NCI-H2227 (cell line): ENCODE measurements around the gene VPS13D.
A peak's percentile ranks its signal among the peaks of the same experiment; 100 is the strongest.

Source experiments
- DNase-seq: peaks from one replicate; lab custom pipeline; 2025; ENCODE audit not compliant: unreplicated experiment; lab: John Stamatoyannopoulos, UW

The VPS13D gene

GRCh38 chr1:12400027-12400693, 170.3 kb downstream of the VPS13D start:
- DNase-seq = no peak

- DNase-seq = no peak
Measured at GRCh38 chr1:12402159-12402673, 172.4 kb downstream of the VPS13D start.

GRCh38 chr1:12402842-12403241, 173.0 kb downstream of the VPS13D start:
- no peak for DNase-seq

- DNase-seq = no peak
Measured at GRCh38 chr1:12404918-12405317, 175.1 kb downstream of the VPS13D start.

- DNase-seq = peak; percentile 83
Measured at GRCh38 chr1:12405325-12406210, 175.7 kb downstream of the VPS13D start.

GRCh38 chr1:12406211-12407021, 176.6 kb downstream of the VPS13D start:
- no peak for DNase-seq

GRCh38 chr1:12407050-12407961, 177.5 kb downstream of the VPS13D start:
- DNase-seq = no peak

- DNase-seq = no peak
Measured at GRCh38 chr1:12407962-12408454, 178.2 kb downstream of the VPS13D start.

- DNase-seq = no peak
Measured at GRCh38 chr1:12408662-12409061, 178.8 kb downstream of the VPS13D start.

GRCh38 chr1:12409681-12410080, 179.9 kb downstream of the VPS13D start:
- no peak for DNase-seq

GRCh38 chr1:12410351-12410750, 180.5 kb downstream of the VPS13D start:
- no peak for DNase-seq

GRCh38 chr1:12411098-12411497, 181.3 kb downstream of the VPS13D start:
- DNase-seq = no peak

GRCh38 chr1:12411747-12412146, 181.9 kb downstream of the VPS13D start:
- DNase-seq = no peak

GRCh38 chr1:12412439-12412838, 182.6 kb downstream of the VPS13D start:
- no peak for DNase-seq

GRCh38 chr1:12413664-12414410, 184.0 kb downstream of the VPS13D start:
- no peak for DNase-seq

- DNase-seq = no peak
Measured at GRCh38 chr1:12414444-12415018, 184.7 kb downstream of the VPS13D start.

- no peak for DNase-seq
Measured at GRCh38 chr1:12415038-12415466, 185.2 kb downstream of the VPS13D start.

GRCh38 chr1:12416101-12416500, 186.3 kb downstream of the VPS13D start:
- DNase-seq = no peak

GRCh38 chr1:12416744-12417143, 186.9 kb downstream of the VPS13D start:
- DNase-seq = no peak
